ENCODE measurements around the gene PRDM1.

The PRDM1 gene

DNA sequence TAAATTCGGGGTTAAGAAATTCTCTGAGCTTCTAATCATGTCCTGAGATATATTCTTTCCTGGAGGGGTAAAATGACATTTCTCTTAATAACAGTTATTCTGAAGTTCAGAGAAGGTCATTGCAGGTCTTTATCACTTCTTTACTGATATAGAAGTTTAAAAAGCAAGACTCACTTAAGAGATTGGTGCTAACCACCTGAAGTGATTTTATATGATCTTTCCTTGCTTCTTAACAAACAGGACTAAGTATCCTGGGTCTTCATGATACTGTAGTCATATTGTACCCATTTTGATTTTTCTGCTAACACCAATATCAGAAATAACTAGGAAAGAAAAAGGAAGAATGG lies 39.3 kb upstream of the PRDM1 start:
- TF ChIP-seq ISL1 (CRISPR knock-in tag; IDR thresholded peaks at IDR 0.05) (no peak), ZNF8 (CRISPR knock-in tag; IDR thresholded peaks at IDR 0.05) (no peak), ZNF70 (CRISPR knock-in tag; IDR thresholded peaks at IDR 0.05) (no peak), TCF4 (CRISPR knock-in tag; IDR thresholded peaks at IDR 0.05; ENCODE audit: borderline replicate concordance) (no peak), ARNTL (CRISPR knock-in tag; IDR thresholded peaks at IDR 0.05; ENCODE audit: borderline replicate concordance, low read depth) (no peak), ZC3H10 (CRISPR knock-in tag; IDR thresholded peaks at IDR 0.05) (no peak), SNAI2 (CRISPR knock-in tag; IDR thresholded peaks at IDR 0.05) (no peak)
- TF ChIP-seq, protein P1, sequence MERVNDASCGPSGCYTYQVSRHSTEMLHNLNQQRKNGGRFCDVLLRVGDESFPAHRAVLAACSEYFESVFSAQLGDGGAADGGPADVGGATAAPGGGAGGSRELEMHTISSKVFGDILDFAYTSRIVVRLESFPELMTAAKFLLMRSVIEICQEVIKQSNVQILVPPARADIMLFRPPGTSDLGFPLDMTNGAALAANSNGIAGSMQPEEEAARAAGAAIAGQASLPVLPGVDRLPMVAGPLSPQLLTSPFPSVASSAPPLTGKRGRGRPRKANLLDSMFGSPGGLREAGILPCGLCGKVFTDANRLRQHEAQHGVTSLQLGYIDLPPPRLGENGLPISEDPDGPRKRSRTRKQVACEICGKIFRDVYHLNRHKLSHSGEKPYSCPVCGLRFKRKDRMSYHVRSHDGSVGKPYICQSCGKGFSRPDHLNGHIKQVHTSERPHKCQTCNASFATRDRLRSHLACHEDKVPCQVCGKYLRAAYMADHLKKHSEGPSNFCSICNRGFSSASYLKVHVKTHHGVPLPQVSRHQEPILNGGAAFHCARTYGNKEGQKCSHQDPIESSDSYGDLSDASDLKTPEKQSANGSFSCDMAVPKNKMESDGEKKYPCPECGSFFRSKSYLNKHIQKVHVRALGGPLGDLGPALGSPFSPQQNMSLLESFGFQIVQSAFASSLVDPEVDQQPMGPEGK (CRISPR knock-in tag; IDR thresholded peaks at IDR 0.05; ENCODE audit: borderline replicate concordance): no peak
- TF ChIP-seq, protein P2, sequence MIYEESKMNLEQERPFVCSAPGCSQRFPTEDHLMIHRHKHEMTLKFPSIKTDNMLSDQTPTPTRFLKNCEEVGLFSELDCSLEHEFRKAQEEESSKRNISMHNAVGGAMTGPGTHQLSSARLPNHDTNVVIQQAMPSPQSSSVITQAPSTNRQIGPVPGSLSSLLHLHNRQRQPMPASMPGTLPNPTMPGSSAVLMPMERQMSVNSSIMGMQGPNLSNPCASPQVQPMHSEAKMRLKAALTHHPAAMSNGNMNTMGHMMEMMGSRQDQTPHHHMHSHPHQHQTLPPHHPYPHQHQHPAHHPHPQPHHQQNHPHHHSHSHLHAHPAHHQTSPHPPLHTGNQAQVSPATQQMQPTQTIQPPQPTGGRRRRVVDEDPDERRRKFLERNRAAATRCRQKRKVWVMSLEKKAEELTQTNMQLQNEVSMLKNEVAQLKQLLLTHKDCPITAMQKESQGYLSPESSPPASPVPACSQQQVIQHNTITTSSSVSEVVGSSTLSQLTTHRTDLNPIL (CRISPR knock-in tag; IDR thresholded peaks at IDR 0.05; ENCODE audit: low read depth): no peak
- ATAC-seq: no peak

DNA sequence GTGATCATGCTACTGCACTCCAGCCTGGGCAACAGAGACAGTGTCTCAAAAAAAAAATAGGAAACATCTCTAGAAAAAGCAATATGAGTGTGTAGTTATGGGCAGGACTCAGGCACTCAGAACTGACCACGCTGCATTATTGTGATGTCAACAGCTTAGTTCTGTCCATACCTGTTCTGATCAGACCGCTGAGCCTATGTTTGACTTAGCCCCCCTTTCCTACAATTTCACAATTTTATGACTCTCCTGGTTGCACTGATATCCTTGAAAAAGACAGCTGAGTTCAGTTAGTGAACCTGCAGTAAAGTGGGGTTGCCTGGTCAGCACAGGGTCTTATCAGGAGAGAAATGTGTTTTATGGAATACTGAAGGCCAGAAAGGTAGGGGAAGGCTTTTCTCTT lies 37.8 kb upstream of the PRDM1 start:
- ATAC-seq: no peak
- TF ChIP-seq RARB (CRISPR knock-in tag; IDR thresholded peaks at IDR 0.05) (no peak), ZNF70 (CRISPR knock-in tag; IDR thresholded peaks at IDR 0.05) (no peak), OSR1 (CRISPR knock-in tag; IDR thresholded peaks at IDR 0.05) (no peak), ZFP3 (CRISPR knock-in tag; IDR thresholded peaks at IDR 0.05) (no peak), SNAI2 (CRISPR knock-in tag; IDR thresholded peaks at IDR 0.05) (no peak), ARNTL (CRISPR knock-in tag; IDR thresholded peaks at IDR 0.05; ENCODE audit: borderline replicate concordance, low read depth) (no peak), BACH2 (CRISPR knock-in tag; IDR thresholded peaks at IDR 0.05; ENCODE audit: borderline replicate concordance) (no peak), TCF4 (CRISPR knock-in tag; IDR thresholded peaks at IDR 0.05; ENCODE audit: borderline replicate concordance) (no peak), ZC3H10 (CRISPR knock-in tag; IDR thresholded peaks at IDR 0.05) (no peak), ESRRG (CRISPR knock-in tag; IDR thresholded peaks at IDR 0.05) (no peak), ISL1 (CRISPR knock-in tag; IDR thresholded peaks at IDR 0.05) (no peak), TOX (CRISPR knock-in tag; IDR thresholded peaks at IDR 0.05; ENCODE audit: borderline replicate concordance) (no peak), CSDC2 (CRISPR knock-in tag; IDR thresholded peaks at IDR 0.05) (no peak)
- TF ChIP-seq, protein P1 (CRISPR knock-in tag; IDR thresholded peaks at IDR 0.05; ENCODE audit: borderline replicate concordance): no peak
- TF ChIP-seq, protein P3, sequence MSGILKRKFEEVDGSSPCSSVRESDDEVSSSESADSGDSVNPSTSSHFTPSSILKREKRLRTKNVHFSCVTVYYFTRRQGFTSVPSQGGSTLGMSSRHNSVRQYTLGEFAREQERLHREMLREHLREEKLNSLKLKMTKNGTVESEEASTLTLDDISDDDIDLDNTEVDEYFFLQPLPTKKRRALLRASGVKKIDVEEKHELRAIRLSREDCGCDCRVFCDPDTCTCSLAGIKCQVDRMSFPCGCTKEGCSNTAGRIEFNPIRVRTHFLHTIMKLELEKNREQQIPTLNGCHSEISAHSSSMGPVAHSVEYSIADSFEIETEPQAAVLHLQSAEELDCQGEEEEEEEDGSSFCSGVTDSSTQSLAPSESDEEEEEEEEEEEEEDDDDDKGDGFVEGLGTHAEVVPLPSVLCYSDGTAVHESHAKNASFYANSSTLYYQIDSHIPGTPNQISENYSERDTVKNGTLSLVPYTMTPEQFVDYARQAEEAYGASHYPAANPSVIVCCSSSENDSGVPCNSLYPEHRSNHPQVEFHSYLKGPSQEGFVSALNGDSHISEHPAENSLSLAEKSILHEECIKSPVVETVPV (CRISPR knock-in tag; IDR thresholded peaks at IDR 0.05): no peak
- TF ChIP-seq, protein P4, sequence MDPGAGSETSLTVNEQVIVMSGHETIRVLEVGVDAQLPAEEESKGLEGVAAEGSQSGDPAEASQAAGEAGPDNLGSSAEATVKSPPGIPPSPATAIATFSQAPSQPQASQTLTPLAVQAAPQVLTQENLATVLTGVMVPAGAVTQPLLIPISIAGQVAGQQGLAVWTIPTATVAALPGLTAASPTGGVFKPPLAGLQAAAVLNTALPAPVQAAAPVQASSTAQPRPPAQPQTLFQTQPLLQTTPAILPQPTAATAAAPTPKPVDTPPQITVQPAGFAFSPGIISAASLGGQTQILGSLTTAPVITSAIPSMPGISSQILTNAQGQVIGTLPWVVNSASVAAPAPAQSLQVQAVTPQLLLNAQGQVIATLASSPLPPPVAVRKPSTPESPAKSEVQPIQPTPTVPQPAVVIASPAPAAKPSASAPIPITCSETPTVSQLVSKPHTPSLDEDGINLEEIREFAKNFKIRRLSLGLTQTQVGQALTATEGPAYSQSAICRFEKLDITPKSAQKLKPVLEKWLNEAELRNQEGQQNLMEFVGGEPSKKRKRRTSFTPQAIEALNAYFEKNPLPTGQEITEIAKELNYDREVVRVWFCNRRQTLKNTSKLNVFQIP (CRISPR knock-in tag; IDR thresholded peaks at IDR 0.05; ENCODE audit: borderline replicate concordance, low read depth): no peak

DNA sequence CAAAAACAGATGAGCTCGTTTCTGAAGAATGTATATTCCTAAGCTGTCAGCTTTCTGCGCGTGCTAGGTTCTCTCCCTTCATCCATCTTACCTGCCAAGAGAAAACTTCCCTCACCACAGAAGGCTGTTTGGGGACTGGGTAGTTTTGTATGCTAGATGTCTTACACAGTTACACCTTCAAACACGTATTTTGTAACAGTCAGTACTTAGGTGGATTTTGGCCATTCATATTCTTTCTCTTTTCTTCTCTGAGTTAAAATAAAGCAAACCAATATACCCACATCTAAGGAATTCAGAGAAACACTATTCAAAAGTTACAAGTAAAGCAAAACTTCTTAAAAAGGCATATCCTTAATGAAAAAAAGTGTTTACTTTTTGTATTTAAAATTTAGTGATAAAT lies 35.6 kb upstream of the PRDM1 start:
- no peak for ATAC-seq
- TF ChIP-seq, protein P4 (CRISPR knock-in tag; IDR thresholded peaks at IDR 0.05; ENCODE audit: borderline replicate concordance, low read depth): no peak
- TF ChIP-seq ZC3H10 (CRISPR knock-in tag; IDR thresholded peaks at IDR 0.05): no peak
- no peak for TF ChIP-seq PPARA (CRISPR knock-in tag; IDR thresholded peaks at IDR 0.05; ENCODE audit: borderline replicate concordance)
- no peak for TF ChIP-seq ZNF8 (CRISPR knock-in tag; IDR thresholded peaks at IDR 0.05)
- no peak for TF ChIP-seq ARNTL (CRISPR knock-in tag; IDR thresholded peaks at IDR 0.05; ENCODE audit: borderline replicate concordance, low read depth)
- TF ChIP-seq, protein P3 (CRISPR knock-in tag; IDR thresholded peaks at IDR 0.05): no peak
- no peak for TF ChIP-seq OSR1 (CRISPR knock-in tag; IDR thresholded peaks at IDR 0.05)
- TF ChIP-seq ESRRG (CRISPR knock-in tag; IDR thresholded peaks at IDR 0.05): no peak
- no peak for TF ChIP-seq TOX (CRISPR knock-in tag; IDR thresholded peaks at IDR 0.05; ENCODE audit: borderline replicate concordance)
- TF ChIP-seq, protein P5, sequence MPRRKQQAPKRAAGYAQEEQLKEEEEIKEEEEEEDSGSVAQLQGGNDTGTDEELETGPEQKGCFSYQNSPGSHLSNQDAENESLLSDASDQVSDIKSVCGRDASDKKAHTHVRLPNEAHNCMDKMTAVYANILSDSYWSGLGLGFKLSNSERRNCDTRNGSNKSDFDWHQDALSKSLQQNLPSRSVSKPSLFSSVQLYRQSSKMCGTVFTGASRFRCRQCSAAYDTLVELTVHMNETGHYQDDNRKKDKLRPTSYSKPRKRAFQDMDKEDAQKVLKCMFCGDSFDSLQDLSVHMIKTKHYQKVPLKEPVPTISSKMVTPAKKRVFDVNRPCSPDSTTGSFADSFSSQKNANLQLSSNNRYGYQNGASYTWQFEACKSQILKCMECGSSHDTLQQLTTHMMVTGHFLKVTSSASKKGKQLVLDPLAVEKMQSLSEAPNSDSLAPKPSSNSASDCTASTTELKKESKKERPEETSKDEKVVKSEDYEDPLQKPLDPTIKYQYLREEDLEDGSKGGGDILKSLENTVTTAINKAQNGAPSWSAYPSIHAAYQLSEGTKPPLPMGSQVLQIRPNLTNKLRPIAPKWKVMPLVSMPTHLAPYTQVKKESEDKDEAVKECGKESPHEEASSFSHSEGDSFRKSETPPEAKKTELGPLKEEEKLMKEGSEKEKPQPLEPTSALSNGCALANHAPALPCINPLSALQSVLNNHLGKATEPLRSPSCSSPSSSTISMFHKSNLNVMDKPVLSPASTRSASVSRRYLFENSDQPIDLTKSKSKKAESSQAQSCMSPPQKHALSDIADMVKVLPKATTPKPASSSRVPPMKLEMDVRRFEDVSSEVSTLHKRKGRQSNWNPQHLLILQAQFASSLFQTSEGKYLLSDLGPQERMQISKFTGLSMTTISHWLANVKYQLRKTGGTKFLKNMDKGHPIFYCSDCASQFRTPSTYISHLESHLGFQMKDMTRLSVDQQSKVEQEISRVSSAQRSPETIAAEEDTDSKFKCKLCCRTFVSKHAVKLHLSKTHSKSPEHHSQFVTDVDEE (CRISPR knock-in tag; IDR thresholded peaks at IDR 0.05): no peak
- TF ChIP-seq, protein P2 (CRISPR knock-in tag; IDR thresholded peaks at IDR 0.05; ENCODE audit: low read depth): no peak
- TF ChIP-seq BACH2 (CRISPR knock-in tag; IDR thresholded peaks at IDR 0.05; ENCODE audit: borderline replicate concordance): no peak
